BE2C (cell line): ENCODE data around the gene SYNGR1.

ENCODE experiments used
- DNase-seq: peaks from one replicate; pipeline ENCODE4 v3.0.0-alpha.2; 2020
- H3K27me3 ChIP-seq: fragments of 250-450 bp; sonication (Bioruptor Pico); 2 replicates; pipeline ENCODE4 v1.5.1; 2020; ENCODE audit warnings: mild to moderate bottlenecking
- H3K36me3 ChIP-seq: fragments of 250-450 bp; sonication (Bioruptor Pico); 2 replicates; pipeline ENCODE4 v1.5.1; 2020; ENCODE audit warnings: mild to moderate bottlenecking
- H3K4me1 ChIP-seq: fragments of 250-450 bp; sonication (Bioruptor Pico); 2 replicates; pipeline ENCODE4 v1.5.1; 2020
- H3K4me3 ChIP-seq: 2 replicates; pipeline ENCODE4 v1.5.1; 2011; ENCODE audit warnings: low read depth, low read length
- H3K9me3 ChIP-seq: fragments of 250-450 bp; sonication (Bioruptor Pico); 2 replicates; pipeline ENCODE4 v1.5.1; 2020
- CTCF ChIP-seq: IDR thresholded peaks from 2 replicates; pipeline ENCODE4 v1.5.1; 2012; ENCODE audit warnings: mild to moderate bottlenecking, low read depth, low read length

The SYNGR1 gene

GRCh38 chr22:39311592-39312400 is 38.0 kb upstream of the SYNGR1 start:
- H3K36me3 ChIP-seq: peaks cover 84% of the 10 kb centered on the region
- peaks cover 5% of the 10 kb centered on the region for H3K4me1 ChIP-seq
- no peak overlapping the region for H3K4me3 ChIP-seq
- no peak for DNase-seq
- no peaks in the 10 kb centered on the region for H3K9me3 ChIP-seq
- TF ChIP-seq CTCF: no peak
- H3K27me3 ChIP-seq: no peaks in the 10 kb centered on the region

GRCh38 chr22:39312410-39312809 is 37.4 kb upstream of the SYNGR1 start:
- no peak for TF ChIP-seq CTCF
- peaks cover 5% of the 10 kb centered on the region for H3K4me1 ChIP-seq
- no peak for DNase-seq
- no peaks in the 10 kb centered on the region for H3K9me3 ChIP-seq
- H3K4me3 ChIP-seq: no peak overlapping the region
- no peaks in the 10 kb centered on the region for H3K27me3 ChIP-seq
- peaks cover 84% of the 10 kb centered on the region for H3K36me3 ChIP-seq

- Histone ChIP-seq H3K9me3 (no peaks in the 10 kb centered on the region), H3K4me3 (no peak overlapping the region), H3K27me3 (no peaks in the 10 kb centered on the region), H3K36me3 (peaks cover 90% of the 10 kb centered on the region), H3K4me1 (peaks cover 5% of the 10 kb centered on the region)
- no peak for DNase-seq
- no peak for TF ChIP-seq CTCF
Observed at GRCh38 chr22:39313258-39314001, 36.4 kb upstream of the SYNGR1 start.

- peak; percentile 43 for TF ChIP-seq CTCF
- peak; percentile 58 for DNase-seq
- Histone ChIP-seq H3K4me1 (peaks cover 5% of the 10 kb centered on the region), H3K36me3 (peaks cover 90% of the 10 kb centered on the region), H3K9me3 (no peaks in the 10 kb centered on the region), H3K27me3 (no peaks in the 10 kb centered on the region), H3K4me3 (peak overlapping the region; percentile 100)
Observed at GRCh38 chr22:39314251-39314971, 35.4 kb upstream of the SYNGR1 start.

GRCh38 chr22:39315389-39315788 is 34.4 kb upstream of the SYNGR1 start:
- DNase-seq: no peak
- no peaks in the 10 kb centered on the region for H3K27me3 ChIP-seq
- peaks cover 86% of the 10 kb centered on the region for H3K36me3 ChIP-seq
- H3K4me1 ChIP-seq: peaks cover 5% of the 10 kb centered on the region
- peak overlapping the region; percentile 100 for H3K4me3 ChIP-seq
- TF ChIP-seq CTCF: no peak
- H3K9me3 ChIP-seq: no peaks in the 10 kb centered on the region
